Fibroblast of the aortic adventitia (primary cell): ENCODE results near the gene WDFY1. TPM values are rescaled to one million over a fixed set of nuclear protein-coding genes. Genes with fewer than 3 reads are reported as not detected.

Source experiments
- DNase-seq: peaks from one replicate; pipeline ENCODE4 v3.0.0-alpha.2; 2010; ENCODE audit warnings: low read depth
- H3K4me3 ChIP-seq: 2 replicates; pipeline ENCODE4 v1.5.1; 2011; ENCODE audit warnings: low read depth, mild to moderate bottlenecking, control low read depth, low read length, moderate library complexity
- CTCF ChIP-seq: IDR thresholded peaks from 2 replicates; pipeline ENCODE4 v1.5.1; 2011; ENCODE audit warnings: mild to moderate bottlenecking, low read length, control low read depth, inconsistent platforms; ENCODE audit not compliant: insufficient read depth
- total RNA-seq: library from RNA; depleted of rRNA; stranded (reverse); fragments of >200 nt; gene quantifications from 2 replicates; pipeline ENCODE4 v1.2.3, GENCODE V29; 2012; ENCODE audit warnings: low replicate concordance

Gene WDFY1
- total RNA-seq, 1 donor: 95.4 TPM

- no peak for DNase-seq
- TF ChIP-seq CTCF: no peak
- no peak overlapping the region for H3K4me3 ChIP-seq
These were observed 74.1 kb downstream of the WDFY1 start for GRCh38 chr2:223870840-223871611.

GRCh38 chr2:223868005-223868404, 77.1 kb downstream of the WDFY1 start:
- DNase-seq: no peak
- no peak for TF ChIP-seq CTCF
- H3K4me3 ChIP-seq: no peak overlapping the region

GRCh38 chr2:223865907-223866508, 79.1 kb downstream of the WDFY1 start:
- no peak for TF ChIP-seq CTCF
- DNase-seq: no peak
- no peak overlapping the region for H3K4me3 ChIP-seq

- no peak for DNase-seq
- no peak for TF ChIP-seq CTCF
- H3K4me3 ChIP-seq: no peak overlapping the region
These were observed 80.0 kb downstream of the WDFY1 start for GRCh38 chr2:223865124-223865523.

- no peak overlapping the region for H3K4me3 ChIP-seq
- no peak for TF ChIP-seq CTCF
- no peak for DNase-seq
These were observed 81.6 kb downstream of the WDFY1 start for GRCh38 chr2:223863491-223863890.

GRCh38 chr2:223860809-223861738, 84.1 kb downstream of the WDFY1 start:
- peak; percentile 16 for TF ChIP-seq CTCF
- no peak overlapping the region for H3K4me3 ChIP-seq
- peak; percentile 91 for DNase-seq
